DND-41 (cell line): ENCODE results near the gene RALGDS.

Experiments
- CTCF ChIP-seq: IDR thresholded peaks from 2 replicates; pipeline ENCODE4 v1.5.1; 2012; ENCODE audit warnings: borderline replicate concordance, low read length, moderate library complexity, mild to moderate bottlenecking; ENCODE audit not compliant: poor library complexity, severe bottlenecking; ENCODE audit errors: extremely low read depth
- EZH2 ChIP-seq: IDR thresholded peaks from 3 replicates; pipeline ENCODE4 v1.6.1; 2012; ENCODE audit warnings: borderline replicate concordance, low read depth, mild to moderate bottlenecking, moderate library complexity, low read length, inconsistent platforms; ENCODE audit not compliant: severe bottlenecking

- TF ChIP-seq CTCF (no peak), EZH2 (no peak)
These were observed 41.9 kb upstream of the RALGDS start for GRCh38 chr9:133162861-133163503.
